DND-41 (cell line): ENCODE data around the gene DSCAML1.

Source experiments
- ATAC-seq: fragments of 200-7000 bp; cut with Tn5 transposase; 3 replicates; pipeline ENCODE4 v1.9.1; 2021; ENCODE audit warnings: low read depth; ENCODE audit not compliant: insufficient read depth
- DNase-seq: peaks from one replicate; pipeline ENCODE4 v3.0.0-alpha.2; 2020
- H2AFZ ChIP-seq: 2 replicates; pipeline ENCODE4 v1.6.0; 2012; ENCODE audit warnings: low read depth, low read length
- H3K27ac ChIP-seq: 2 replicates; pipeline ENCODE4 v1.5.1; 2012; ENCODE audit warnings: low read length, inconsistent platforms
- H3K27me3 ChIP-seq: fragments of 200-600 bp; sonication (generic); 2 replicates; pipeline ENCODE4 v1.6.0; 2012; ENCODE audit warnings: low read length, mild to moderate bottlenecking, inconsistent platforms; ENCODE audit not compliant: insufficient read depth, poor library complexity
- H3K36me3 ChIP-seq: 2 replicates; pipeline ENCODE4 v1.5.1; 2012; ENCODE audit warnings: low read length, inconsistent platforms; ENCODE audit not compliant: insufficient read depth
- H3K4me1 ChIP-seq: 2 replicates; pipeline ENCODE4 v1.5.1; 2012; ENCODE audit warnings: mild to moderate bottlenecking, low read length; ENCODE audit not compliant: insufficient read depth
- H3K4me2 ChIP-seq: 2 replicates; pipeline ENCODE4 v1.6.0; 2012; ENCODE audit warnings: mild to moderate bottlenecking, moderate library complexity, low read length, inconsistent platforms; ENCODE audit not compliant: insufficient read depth
- H3K4me3 ChIP-seq, 2 experiments: fragments of 200-600 bp in 1 of 2; shearing (Covaris generic) in 1 of 2; 2 replicates each; pipeline ENCODE4 v1.5.1; 2012 to 2016; ENCODE audit warnings: inconsistent platforms in 2 of 2, low read length in 2 of 2, mild to moderate bottlenecking in 2 of 2, low read depth in 1 of 2, moderate library complexity in 1 of 2
- H3K79me2 ChIP-seq: 2 replicates; pipeline ENCODE4 v1.6.0; 2012; ENCODE audit warnings: low read length, inconsistent platforms; ENCODE audit not compliant: insufficient read depth
- H3K9ac ChIP-seq: 2 replicates; pipeline ENCODE4 v1.6.0; 2012; ENCODE audit warnings: low read depth, mild to moderate bottlenecking, inconsistent platforms, low read length, moderate library complexity
- H3K9me3 ChIP-seq: 2 replicates; pipeline ENCODE4 v1.5.1; 2012; ENCODE audit warnings: low read length, moderate library complexity, mild to moderate bottlenecking, inconsistent platforms; ENCODE audit not compliant: insufficient read depth, severe bottlenecking
- H4K20me1 ChIP-seq: 2 replicates; pipeline ENCODE4 v1.6.0; 2012; ENCODE audit warnings: low read length; ENCODE audit not compliant: insufficient read depth
- CTCF ChIP-seq: IDR thresholded peaks from 2 replicates; pipeline ENCODE4 v1.5.1; 2012; ENCODE audit warnings: borderline replicate concordance, low read length, moderate library complexity, mild to moderate bottlenecking; ENCODE audit not compliant: poor library complexity, severe bottlenecking; ENCODE audit errors: extremely low read depth
- EZH2 ChIP-seq: IDR thresholded peaks from 3 replicates; pipeline ENCODE4 v1.6.1; 2012; ENCODE audit warnings: borderline replicate concordance, low read depth, mild to moderate bottlenecking, moderate library complexity, low read length, inconsistent platforms; ENCODE audit not compliant: severe bottlenecking

Gene DSCAML1

GRCh38 chr11:117641008-117641915 is 155.8 kb downstream of the DSCAML1 start:
- Histone ChIP-seq H3K4me3 (no peak overlapping the region), H3K27me3 (no peaks in the 10 kb centered on the region), H3K9ac (no peak overlapping the region), H3K9me3 (no peaks in the 10 kb centered on the region), H3K36me3 (no peaks in the 10 kb centered on the region), H3K27ac (no peak overlapping the region), H4K20me1 (peaks cover 22% of the 10 kb centered on the region), H2AFZ (no peak overlapping the region), H3K79me2 (no peaks in the 10 kb centered on the region), H3K4me1 (no peaks in the 10 kb centered on the region), H3K4me2 (no peak overlapping the region)
- DNase-seq (no peak), ATAC-seq (no peak)
- no peak for TF ChIP-seq EZH2
- TF ChIP-seq CTCF = no peak

- ATAC-seq = no peak
These were observed 157.0 kb downstream of the DSCAML1 start for GRCh38 chr11:117640041-117640440.

GRCh38 chr11:117639601-117640000 is 157.4 kb downstream of the DSCAML1 start:
- Histone ChIP-seq H3K27ac (no peak overlapping the region), H3K4me2 (no peak overlapping the region), H3K4me1 (no peaks in the 10 kb centered on the region), H3K9ac (no peak overlapping the region), H3K9me3 (no peaks in the 10 kb centered on the region), H4K20me1 (peaks cover 16% of the 10 kb centered on the region), H3K27me3 (no peaks in the 10 kb centered on the region), H3K4me3 (no peak overlapping the region), H2AFZ (no peak overlapping the region), H3K36me3 (peaks cover 3% of the 10 kb centered on the region; the same call in 1 of the 2 replicates), H3K79me2 (no peaks in the 10 kb centered on the region)
- no peak for DNase-seq
- ATAC-seq = no peak
- no peak for TF ChIP-seq EZH2
- TF ChIP-seq CTCF = no peak

More at GRCh38 chr11:117640041-117640440, 157.0 kb downstream of the DSCAML1 start:
- DNase-seq = no peak
- H3K27me3 ChIP-seq = no peaks in the 10 kb centered on the region
- no peaks in the 10 kb centered on the region for H3K36me3 ChIP-seq
- H3K4me3 ChIP-seq = no peak overlapping the region
- no peaks in the 10 kb centered on the region for H3K4me1 ChIP-seq
- H2AFZ ChIP-seq = no peak overlapping the region
- H4K20me1 ChIP-seq = peaks cover 20% of the 10 kb centered on the region
- H3K9me3 ChIP-seq = no peaks in the 10 kb centered on the region
- no peak overlapping the region for H3K27ac ChIP-seq
- H3K79me2 ChIP-seq = no peaks in the 10 kb centered on the region
- no peak for TF ChIP-seq CTCF
- TF ChIP-seq EZH2 = no peak
- H3K9ac ChIP-seq = no peak overlapping the region
- no peak overlapping the region for H3K4me2 ChIP-seq
